BLaER1 treated with 17β-estradiol and CSF1 and Interleukin-3, amounts not matched to agents 10 nM and 100 nM (cell line): ENCODE measurements around the gene WHRN.

Experiments
- H3K27ac ChIP-seq, 11 experiments: shearing (Covaris generic); formaldehyde crosslinking; 2 replicates each; pipeline ENCODE4 v1.8.1; 2022
- H3K27me3 ChIP-seq, 11 experiments: shearing (Covaris generic); formaldehyde crosslinking; 2 replicates each; pipeline ENCODE4 v1.8.1; 2022
- H3K36me3 ChIP-seq, 11 experiments: shearing (Covaris generic); formaldehyde crosslinking; 2 replicates each; pipeline ENCODE4 v1.8.1; 2022
- H3K4me1 ChIP-seq, 10 experiments: shearing (Covaris generic); formaldehyde crosslinking; 2 replicates each; pipeline ENCODE4 v1.8.1; 2022
- H3K4me2 ChIP-seq, 11 experiments: shearing (Covaris generic); formaldehyde crosslinking; 2 replicates each; pipeline ENCODE4 v1.8.1; 2022
- H3K4me3 ChIP-seq, 10 experiments: shearing (Covaris generic); formaldehyde crosslinking; 2 replicates each; pipeline ENCODE4 v1.8.1; 2022
- H3K9ac ChIP-seq, 11 experiments: shearing (Covaris generic); formaldehyde crosslinking; 2 replicates each; pipeline ENCODE4 v1.8.1; 2022
- H3K9me3 ChIP-seq, 11 experiments: shearing (Covaris generic); formaldehyde crosslinking; replicated peaks in 1 of 11; 2 replicates each; pipeline ENCODE4 v1.8.1; 2022
- H4K20me1 ChIP-seq, 11 experiments: shearing (Covaris generic); formaldehyde crosslinking; 2 replicates each; pipeline ENCODE4 v1.8.1; 2022
- Cebpa-rat ChIP-seq, 11 experiments: shearing (Covaris generic); IDR thresholded peaks; 2 replicates each; pipeline ENCODE4 v1.8.1; 2022

WHRN gene

GRCh38 chr9:114446036-114446435 is 59.2 kb downstream of the WHRN start:
- Histone ChIP-seq H3K27ac (no peak overlapping the region), H3K4me1 (peaks cover 7 to 19% (median 17%) of the 10 kb centered on the region in 10 experiments), H3K9me3 (peaks cover 9 to 15% (median 13%) of the 10 kb centered on the region in 11 experiments), H3K27me3 (0 out of 22 replicates have a peak, but pooled peaks cover 0 to 4% (median 0%) of the 10 kb centered on the region in 11 experiments), H3K4me2 (no peak overlapping the region), H4K20me1 (peaks cover 0 to 5% (median 0%) of the 10 kb centered on the region in 11 experiments; a peak in 1 of 22 replicates), H3K4me3 (no peak overlapping the region), H3K9ac (no peak overlapping the region), H3K36me3 (no peaks in the 10 kb centered on the region)
- TF ChIP-seq Cebpa-rat (IDR thresholded peaks at IDR 0.05) = no peak

GRCh38 chr9:114445616-114446015 is 59.7 kb downstream of the WHRN start:
- H4K20me1 ChIP-seq = peaks cover 0 to 5% (median 0%) of the 10 kb centered on the region in 11 experiments; a peak in 1 of 22 replicates
- H3K36me3 ChIP-seq = no peaks in the 10 kb centered on the region
- no peak overlapping the region for H3K4me3 ChIP-seq
- no peak overlapping the region for H3K9ac ChIP-seq
- H3K4me2 ChIP-seq = no peak overlapping the region
- peaks cover 9 to 15% (median 13%) of the 10 kb centered on the region in 11 experiments for H3K9me3 ChIP-seq
- TF ChIP-seq Cebpa-rat (IDR thresholded peaks at IDR 0.05) = no peak
- no peak overlapping the region for H3K27ac ChIP-seq
- H3K27me3 ChIP-seq = 0 out of 22 replicates have a peak, but pooled peaks cover 0 to 4% (median 0%) of the 10 kb centered on the region in 11 experiments
- peaks cover 7 to 16% (median 13%) of the 10 kb centered on the region in 10 experiments for H3K4me1 ChIP-seq

GRCh38 chr9:114442022-114442421 is 63.3 kb downstream of the WHRN start:
- Histone ChIP-seq H4K20me1 (no peaks in the 10 kb centered on the region), H3K4me3 (no peak overlapping the region), H3K36me3 (no peaks in the 10 kb centered on the region), H3K4me1 (no peaks in the 10 kb centered on the region), H3K4me2 (no peak overlapping the region), H3K9ac (no peak overlapping the region), H3K27ac (no peak overlapping the region), H3K9me3 (peaks cover 9 to 15% (median 13%) of the 10 kb centered on the region in 11 experiments), H3K27me3 (no peaks in the 10 kb centered on the region)
- TF ChIP-seq Cebpa-rat (IDR thresholded peaks at IDR 0.05) = no peak

- Histone ChIP-seq H3K4me2 (no peak overlapping the region), H3K27ac (no peak overlapping the region), H3K36me3 (no peaks in the 10 kb centered on the region), H4K20me1 (no peaks in the 10 kb centered on the region), H3K4me1 (no peaks in the 10 kb centered on the region; a peak in 1 of 20 replicates), H3K9ac (no peak overlapping the region), H3K4me3 (no peak overlapping the region), H3K9me3 (no peaks in the 10 kb centered on the region), H3K27me3 (no peaks in the 10 kb centered on the region)
- no peak for TF ChIP-seq Cebpa-rat (IDR thresholded peaks at IDR 0.05)
Measured at GRCh38 chr9:114437401-114437893, 67.8 kb downstream of the WHRN start.

- Histone ChIP-seq H3K27me3 (no peaks in the 10 kb centered on the region), H4K20me1 (no peaks in the 10 kb centered on the region), H3K4me1 (no peaks in the 10 kb centered on the region; a peak in 1 of 20 replicates), H3K36me3 (no peaks in the 10 kb centered on the region), H3K9me3 (no peaks in the 10 kb centered on the region), H3K4me2 (no peak overlapping the region), H3K4me3 (no peak overlapping the region), H3K27ac (no peak overlapping the region), H3K9ac (no peak overlapping the region)
- no peak for TF ChIP-seq Cebpa-rat (IDR thresholded peaks at IDR 0.05)
Measured at GRCh38 chr9:114434878-114435311, 70.4 kb downstream of the WHRN start.

GRCh38 chr9:114433720-114434255 is 71.5 kb downstream of the WHRN start:
- Histone ChIP-seq H3K36me3 (no peaks in the 10 kb centered on the region), H3K4me3 (no peak overlapping the region), H3K27me3 (no peaks in the 10 kb centered on the region), H3K4me1 (no peaks in the 10 kb centered on the region; a peak in 1 of 20 replicates), H3K9me3 (no peaks in the 10 kb centered on the region), H3K27ac (no peak overlapping the region), H4K20me1 (no peaks in the 10 kb centered on the region), H3K9ac (no peak overlapping the region), H3K4me2 (no peak overlapping the region)
- TF ChIP-seq Cebpa-rat (IDR thresholded peaks at IDR 0.05) = no peak

- Histone ChIP-seq H3K4me2 (no peak overlapping the region), H3K27me3 (no peaks in the 10 kb centered on the region), H3K36me3 (no peaks in the 10 kb centered on the region), H4K20me1 (no peaks in the 10 kb centered on the region), H3K9ac (no peak overlapping the region), H3K4me1 (no peaks in the 10 kb centered on the region; a peak in 1 of 20 replicates), H3K27ac (no peak overlapping the region), H3K9me3 (no peaks in the 10 kb centered on the region), H3K4me3 (no peak overlapping the region)
- no peak for TF ChIP-seq Cebpa-rat (IDR thresholded peaks at IDR 0.05)
Measured at GRCh38 chr9:114433086-114433485, 72.2 kb downstream of the WHRN start.

- Histone ChIP-seq H3K36me3 (no peaks in the 10 kb centered on the region), H3K27me3 (no peaks in the 10 kb centered on the region), H3K27ac (no peak overlapping the region), H3K4me1 (no peaks in the 10 kb centered on the region; a peak in 1 of 20 replicates), H3K9me3 (no peaks in the 10 kb centered on the region), H3K9ac (no peak overlapping the region), H4K20me1 (no peaks in the 10 kb centered on the region), H3K4me3 (no peak overlapping the region), H3K4me2 (no peak overlapping the region)
- no peak for TF ChIP-seq Cebpa-rat (IDR thresholded peaks at IDR 0.05)
Measured at GRCh38 chr9:114432323-114433067, 72.8 kb downstream of the WHRN start.

GRCh38 chr9:114431770-114432169 is 73.5 kb downstream of the WHRN start:
- Histone ChIP-seq H3K36me3 (no peaks in the 10 kb centered on the region), H4K20me1 (no peaks in the 10 kb centered on the region), H3K27ac (no peak overlapping the region), H3K4me2 (no peak overlapping the region), H3K9ac (no peak overlapping the region), H3K4me1 (no peaks in the 10 kb centered on the region; a peak in 1 of 20 replicates), H3K27me3 (no peaks in the 10 kb centered on the region), H3K4me3 (no peak overlapping the region), H3K9me3 (no peaks in the 10 kb centered on the region)
- TF ChIP-seq Cebpa-rat (IDR thresholded peaks at IDR 0.05) = no peak
